ENCODE measurements around the gene JAK2. TPM values are rescaled to one million over a fixed set of nuclear protein-coding genes. Genes with fewer than 3 reads are reported as not detected.

The JAK2 gene
- total and polyA plus RNA-seq, 9 of the 15 experiments (the other 6 are each of a cell fraction or from before 2014, with no cell fraction given): 4.7 to 23.4 (median 15.3) TPM

DNA sequence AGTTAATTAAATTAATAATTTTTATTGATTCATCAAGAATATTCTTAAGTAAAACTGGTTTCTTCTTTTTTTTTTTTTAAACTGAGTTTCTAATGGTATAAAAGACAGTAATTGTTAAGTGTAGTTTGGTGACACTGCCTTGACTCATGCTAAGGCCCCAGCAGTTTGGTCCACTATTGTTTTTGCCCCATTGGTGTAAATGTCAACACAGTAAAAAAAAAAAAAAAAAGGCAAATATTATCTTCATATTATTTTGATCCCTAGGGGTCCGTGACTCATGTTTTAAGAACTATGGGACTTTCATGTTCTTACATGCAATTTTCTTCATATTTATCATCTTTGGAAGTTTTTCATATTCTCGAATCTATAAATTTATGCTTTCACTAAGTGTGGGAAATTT, 29.2 kb upstream of the JAK2 start:
- no peak for ATAC-seq

DNA sequence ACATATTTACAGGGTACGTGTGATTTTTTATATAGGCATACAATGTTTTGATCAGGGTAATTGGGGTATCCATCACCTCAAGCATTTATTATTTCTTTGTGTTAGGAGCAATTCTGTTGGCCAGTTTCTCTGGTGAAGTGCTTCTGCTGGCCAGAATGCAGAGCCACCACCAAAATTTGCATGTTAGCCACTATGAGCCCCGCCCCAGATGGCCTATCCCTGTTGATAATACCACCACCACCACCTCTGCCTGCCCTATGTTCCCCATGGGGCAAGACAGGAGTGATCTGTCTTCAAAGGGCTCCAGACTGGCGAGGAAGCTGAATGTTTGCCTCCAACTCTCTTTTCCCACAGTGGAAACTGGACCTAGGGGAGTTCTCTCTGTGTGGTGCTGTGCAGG, 26.0 kb upstream of the JAK2 start:
- no peak overlapping the region for H3K4me2 ChIP-seq (ENCODE audit: insufficient read depth, low read length)
- WGBS (ENCODE audit: insufficient coverage, low coverage, missing lambda C conversion rate): 37% methylated on average over 3 of the region's 3 CpGs
- DNase-seq (ENCODE audit: extremely low read depth in 1 of 4, low spot score in 3 of 4) (peak in 1 of 4 experiments; percentile 27), FAIRE-seq (no peak), ATAC-seq (peak; percentile 84)
- CTCF ChIA-PET (ENCODE audit: low intra/inter-chr PET ratio): no interaction called here
- peaks cover 0 to 4% of the 10 kb centered on the region in 2 experiments; a peak in 2 of 5 replicates for H3K4me1 ChIP-seq (replicated peaks in 1 of 2; ENCODE audit: control insufficient read depth in 2 of 2, insufficient read depth in 2 of 2, low read length in 2 of 2)
- no peaks in the 10 kb centered on the region for H3K79me2 ChIP-seq (ENCODE audit: control insufficient read depth, insufficient read depth, low read length)
- no peak overlapping the region for H3K27ac ChIP-seq (ENCODE audit: extremely low read depth, low read depth, low read length)
- H3K9ac ChIP-seq (ENCODE audit: insufficient read depth in 1 of 2, low read depth in 2 of 2, low read length in 2 of 2): no peak overlapping the region; a peak in 1 of 4 replicates
- no peaks in the 10 kb centered on the region for H4K20me1 ChIP-seq (replicated peaks; ENCODE audit: control insufficient read depth, insufficient read depth, low read length)
- TF ChIP-seq PTTG1 (tag; IDR thresholded peaks at IDR 0.05; ENCODE audit: low read depth): no peak
- no peak for TF ChIP-seq ZNF79 (CRISPR knock-in tag; IDR thresholded peaks at IDR 0.05; ENCODE audit: low read depth)
- in situ Hi-C loops (cut with MboI): no loop called here
- no peak overlapping the region for H3K4me3 ChIP-seq
- POLR2A ChIA-PET: interaction anchor here (1.7 kb wide), 1 partner anchor 89 kb away, joined by 5 read pairs; no protein-coding TSS in a partner anchor
- intact Hi-C loops (cut with micrococcal nuclease): no loop called here
- no TSS peak for BruUV-seq (replicated peaks)
- no peaks in the 10 kb centered on the region for H3K27me3 ChIP-seq (ENCODE audit: control insufficient read depth in 2 of 2, insufficient read depth in 2 of 2, low read length in 2 of 2)
- H3K36me3 ChIP-seq (ENCODE audit: control insufficient read depth, insufficient read depth, low read length): no peaks in the 10 kb centered on the region
- H3K9me3 ChIP-seq (replicated peaks; ENCODE audit: control insufficient read depth, insufficient read depth, low read depth, low read length): no peaks in the 10 kb centered on the region
- peak overlapping the region; percentile 68 for H2AFZ ChIP-seq (ENCODE audit: low read depth, low read length)
- no peaks in the 10 kb centered on the region for H3K9me1 ChIP-seq (ENCODE audit: control insufficient read depth, insufficient read depth, low read length)

More for the DNA sequence above, 29.2 kb upstream of the JAK2 start:
- Histone ChIP-seq H4K20me1 (replicated peaks; ENCODE audit: control insufficient read depth, insufficient read depth, low read length) (no peaks in the 10 kb centered on the region), H3K9me1 (ENCODE audit: control insufficient read depth, insufficient read depth, low read length) (no peaks in the 10 kb centered on the region), H2AFZ (ENCODE audit: low read depth, low read length) (no peak overlapping the region), H3K4me1 (replicated peaks in 1 of 2; ENCODE audit: control insufficient read depth in 2 of 2, insufficient read depth in 2 of 2, low read length in 2 of 2) (peaks cover 0 to 4% of the 10 kb centered on the region in 2 experiments; a peak in 2 of 5 replicates), H3K36me3 (ENCODE audit: control insufficient read depth, insufficient read depth, low read length) (no peaks in the 10 kb centered on the region), H3K4me2 (ENCODE audit: insufficient read depth, low read length) (no peak overlapping the region), H3K4me3 (no peak overlapping the region), H3K27me3 (ENCODE audit: control insufficient read depth in 2 of 2, insufficient read depth in 2 of 2, low read length in 2 of 2) (no peaks in the 10 kb centered on the region), H3K27ac (ENCODE audit: extremely low read depth, low read depth, low read length) (no peak overlapping the region), H3K79me2 (ENCODE audit: control insufficient read depth, insufficient read depth, low read length) (no peaks in the 10 kb centered on the region), H3K9ac (ENCODE audit: insufficient read depth in 1 of 2, low read depth in 2 of 2, low read length in 2 of 2) (no peak overlapping the region), H3K9me3 (replicated peaks; ENCODE audit: control insufficient read depth, insufficient read depth, low read depth, low read length) (no peaks in the 10 kb centered on the region)
- WGBS (ENCODE audit: insufficient coverage, low coverage, missing lambda C conversion rate): 66% methylated on average over 2 of the region's 2 CpGs
- intact Hi-C loops (cut with micrococcal nuclease) (no loop called here), in situ Hi-C loops (cut with MboI) (no loop called here)
- DNase-seq (ENCODE audit: extremely low read depth in 1 of 4, low spot score in 3 of 4) (no peak), FAIRE-seq (no peak)
- no TSS peak for BruUV-seq (replicated peaks)
- TF ChIP-seq PURB (CRISPR knock-in tag; IDR thresholded peaks at IDR 0.05; ENCODE audit: low read depth) (no peak), CHCHD3 (CRISPR knock-in tag; IDR thresholded peaks at IDR 0.05) (no peak), BRCA1 (IDR thresholded peaks at IDR 0.05) (no peak), BRCA1 (CRISPR knock-in tag; IDR thresholded peaks at IDR 0.05) (no peak), ZNF695 (CRISPR knock-in tag; IDR thresholded peaks at IDR 0.05) (no peak)
- TF ChIP-seq, protein P1, sequence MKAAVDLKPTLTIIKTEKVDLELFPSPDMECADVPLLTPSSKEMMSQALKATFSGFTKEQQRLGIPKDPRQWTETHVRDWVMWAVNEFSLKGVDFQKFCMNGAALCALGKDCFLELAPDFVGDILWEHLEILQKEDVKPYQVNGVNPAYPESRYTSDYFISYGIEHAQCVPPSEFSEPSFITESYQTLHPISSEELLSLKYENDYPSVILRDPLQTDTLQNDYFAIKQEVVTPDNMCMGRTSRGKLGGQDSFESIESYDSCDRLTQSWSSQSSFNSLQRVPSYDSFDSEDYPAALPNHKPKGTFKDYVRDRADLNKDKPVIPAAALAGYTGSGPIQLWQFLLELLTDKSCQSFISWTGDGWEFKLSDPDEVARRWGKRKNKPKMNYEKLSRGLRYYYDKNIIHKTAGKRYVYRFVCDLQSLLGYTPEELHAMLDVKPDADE (conservative IDR thresholded peaks at IDR 0.05; ENCODE audit: control insufficient read depth, low read depth, low read length): no peak
- ChIA-PET POLR2A (no interaction called here), CTCF (ENCODE audit: low intra/inter-chr PET ratio) (no interaction called here)
